Retinal pigment epithelial cell (primary cell): ENCODE data around the gene IGF2BP2.
A peak's percentile ranks its signal among the peaks of the same experiment; 100 is the strongest.
"Not testable (repeated sequence)": the region's sequence is repeated elsewhere in the genome, so short reads cannot be mapped to it uniquely, and the experiment has no call there.

Source experiments
- DNase-seq: peaks from one replicate; pipeline ENCODE4 v3.0.0-alpha.2; 2010; ENCODE audit warnings: low read depth
- H3K4me3 ChIP-seq: 2 replicates; pipeline ENCODE4 v1.5.1; 2011; ENCODE audit warnings: mild to moderate bottlenecking, low read length, control low read depth, moderate library complexity
- CTCF ChIP-seq: conservative IDR thresholded peaks from 2 replicates; pipeline ENCODE4 v1.5.1; 2011; ENCODE audit warnings: low read depth, low read length, control low read depth, inconsistent platforms

Gene IGF2BP2

GRCh38 chr3:185702262-185703225, 122.3 kb downstream of the IGF2BP2 start:
- DNase-seq, result no peak
- H3K4me3 ChIP-seq, result no peak overlapping the region
- TF ChIP-seq CTCF, result no peak

GRCh38 chr3:185701611-185702261, 123.1 kb downstream of the IGF2BP2 start:
- DNase-seq, result no peak
- H3K4me3 ChIP-seq, result no peak overlapping the region
- no peak for TF ChIP-seq CTCF

- peak; percentile 54 for DNase-seq
- H3K4me3 ChIP-seq, result no peak overlapping the region
- no peak for TF ChIP-seq CTCF
These were observed 124.9 kb downstream of the IGF2BP2 start for GRCh38 chr3:185699927-185700326.

- not testable (repeated sequence) for H3K4me3 ChIP-seq, DNase-seq
These were observed 127.6 kb downstream of the IGF2BP2 start for GRCh38 chr3:185697228-185697627.

- no peak overlapping the region for H3K4me3 ChIP-seq
- peak; percentile 40 for DNase-seq
- no peak for TF ChIP-seq CTCF
These were observed 128.8 kb downstream of the IGF2BP2 start for GRCh38 chr3:185696039-185696438.

GRCh38 chr3:185693985-185694653, 130.7 kb downstream of the IGF2BP2 start:
- TF ChIP-seq CTCF, result no peak
- no peak overlapping the region for H3K4me3 ChIP-seq
- no peak for DNase-seq

- TF ChIP-seq CTCF, result no peak
- no peak overlapping the region for H3K4me3 ChIP-seq
- no peak for DNase-seq
These were observed 133.2 kb downstream of the IGF2BP2 start for GRCh38 chr3:185691622-185692021.
